Measurements from ENCODE around the gene ZNF699. TPM values are rescaled to one million over a fixed set of nuclear protein-coding genes. Genes with fewer than 3 reads are reported as not detected.
"Not testable (repeated sequence)": the region's sequence is repeated elsewhere in the genome, so short reads cannot be mapped to it uniquely, and the experiment has no call there.

The ZNF699 gene
- total RNA-seq, result 8.9 TPM

DNA sequence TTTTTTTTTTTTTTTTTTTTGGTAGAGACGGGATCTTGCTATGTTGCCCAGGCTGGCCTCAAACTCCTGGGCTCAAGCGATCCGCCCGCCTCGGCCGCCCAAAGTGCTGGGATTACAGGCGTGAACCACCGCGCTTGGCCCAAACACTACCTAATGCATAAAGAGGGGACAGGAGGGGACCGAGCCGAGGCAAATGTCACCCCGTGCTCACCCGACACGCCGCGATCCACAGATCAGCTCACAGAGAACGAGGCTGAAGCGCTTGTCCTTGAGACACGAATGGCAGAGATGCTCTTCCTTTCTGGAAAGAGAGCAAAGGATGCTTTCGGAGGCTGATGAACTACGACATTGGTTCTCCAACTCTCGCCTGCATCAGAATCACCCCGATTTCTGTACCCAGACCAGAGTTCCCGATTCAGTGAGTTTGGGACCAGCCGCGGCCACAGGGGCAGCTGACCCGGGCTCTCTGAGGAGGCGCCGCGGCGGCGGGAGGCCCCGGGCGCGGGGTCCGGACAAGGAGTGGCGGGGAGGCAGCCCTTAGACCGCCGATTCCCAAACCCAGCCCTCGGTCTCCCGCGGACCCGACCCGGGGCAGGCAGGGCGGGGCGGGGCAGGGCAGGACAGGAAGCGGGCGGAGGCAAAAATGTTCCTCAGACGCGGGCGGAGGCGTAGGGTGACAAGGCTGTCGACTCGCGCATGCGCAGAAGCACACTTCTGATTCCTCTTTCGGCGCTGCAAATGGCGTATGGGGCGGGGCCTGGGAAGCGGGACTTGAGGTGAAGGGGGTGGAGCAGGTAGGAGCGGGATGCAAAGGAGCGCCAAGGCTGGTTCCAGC lies at the start of gene ZNF699:
TSS of gene ZNF699 (minus strand) at position 700 of the 835 bp plus-strand sequence. CDS start 4,719 bp downstream, outside the sequence.
- peak; percentile 99 for DNase-seq (ENCODE audit: low spot score)

DNA sequence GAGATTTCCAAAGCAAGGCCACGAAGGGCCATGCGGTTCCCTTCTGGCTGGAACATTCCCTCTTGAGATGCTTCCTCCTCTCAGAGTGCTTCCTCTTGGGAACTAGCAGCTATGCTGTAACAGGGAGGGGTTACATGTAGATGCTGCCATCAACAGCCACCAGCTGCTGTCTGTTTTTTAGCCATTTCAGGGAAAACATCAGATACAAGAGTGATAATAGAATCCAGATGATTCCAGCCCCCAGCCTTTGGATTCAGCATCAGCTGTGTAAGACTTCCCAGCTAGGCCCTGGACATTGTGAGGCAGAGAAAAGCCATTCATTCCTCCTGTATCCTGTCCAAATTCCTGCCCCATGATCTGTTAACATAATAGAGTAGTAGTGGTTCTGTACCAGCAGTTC lies 45.0 kb upstream of the ZNF699 start:
- DNase-seq (ENCODE audit: low spot score), result no peak

DNA sequence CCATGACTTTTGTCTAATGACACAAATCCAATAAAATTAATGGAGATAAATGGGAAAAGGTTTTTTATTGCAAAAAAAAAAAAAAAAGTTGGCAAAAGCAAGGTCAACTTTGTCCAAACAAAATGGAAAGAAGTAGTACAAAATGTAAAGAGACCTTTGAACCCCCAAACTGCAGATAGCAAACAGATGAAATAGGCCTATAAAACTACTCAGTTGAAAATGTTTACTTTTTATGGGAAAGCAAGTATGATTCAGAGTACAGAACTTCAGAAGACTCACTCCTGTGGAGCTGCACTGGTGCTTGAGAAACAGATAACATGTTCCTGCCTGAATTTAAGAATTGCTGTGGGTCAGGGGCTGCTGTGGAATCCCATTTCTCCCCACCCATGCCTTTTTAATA lies 43.4 kb upstream of the ZNF699 start:
- DNase-seq (ENCODE audit: low spot score), result no peak

DNA sequence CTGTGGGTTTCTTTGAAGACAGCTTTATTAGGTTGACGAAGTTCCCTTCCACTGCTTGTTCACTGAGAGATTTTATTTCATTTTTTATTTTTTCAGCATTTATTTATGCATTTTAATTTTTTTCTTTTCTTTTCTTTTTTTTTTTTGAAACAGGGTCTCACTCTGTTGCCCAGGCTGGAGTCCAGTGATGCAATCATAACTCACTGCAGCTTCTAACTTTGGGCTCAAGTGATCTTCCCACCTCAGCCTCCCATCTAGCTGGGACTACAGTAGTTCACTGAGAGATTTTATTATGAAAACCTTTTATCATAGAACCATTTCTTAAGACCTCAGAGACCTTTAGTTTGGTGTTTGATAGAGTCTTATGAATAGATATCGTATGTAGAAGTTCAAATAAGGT lies 42.9 kb upstream of the ZNF699 start:
- no peak for DNase-seq (ENCODE audit: low spot score)

DNA sequence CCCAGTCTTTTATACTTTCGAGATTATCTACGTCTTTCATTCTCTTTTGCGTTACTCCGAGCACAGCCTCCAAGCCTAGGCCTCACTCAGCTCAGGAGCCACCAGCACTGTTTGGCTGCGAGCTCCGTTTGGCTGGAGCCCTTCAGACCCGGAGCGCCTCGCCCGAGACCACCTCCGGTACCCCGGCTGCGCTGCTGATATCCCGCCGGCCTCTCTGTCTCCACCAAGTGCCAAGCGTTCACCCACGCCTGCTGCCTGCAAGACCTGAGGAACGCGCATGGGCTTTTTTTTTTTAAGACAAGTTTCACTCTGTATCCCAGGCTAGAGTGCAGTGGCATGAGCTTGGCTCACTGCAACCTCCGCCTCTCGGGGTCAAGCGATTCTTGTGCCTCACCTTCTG lies 39.0 kb upstream of the ZNF699 start:
- no peak for DNase-seq (ENCODE audit: low spot score)

DNA sequence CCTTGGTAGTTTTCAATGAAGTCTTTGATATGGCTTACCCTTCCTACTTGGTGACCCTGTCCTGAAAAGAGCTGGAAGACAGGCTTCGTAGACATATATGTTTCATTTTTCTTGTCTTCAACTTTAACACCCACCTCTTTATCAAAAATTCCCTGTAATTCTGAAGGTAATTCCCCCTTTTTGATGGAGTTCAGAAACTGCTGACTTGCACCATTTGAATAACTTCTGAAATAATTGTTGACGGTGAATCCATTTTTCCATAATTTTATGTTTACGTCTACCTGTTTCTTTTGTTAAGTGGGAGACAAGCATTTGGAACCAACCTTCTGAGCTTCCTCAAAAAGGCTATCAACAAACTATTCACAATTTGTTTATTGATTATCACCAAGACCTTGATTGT lies 38.6 kb upstream of the ZNF699 start:
- no peak for DNase-seq (ENCODE audit: low spot score)

DNA sequence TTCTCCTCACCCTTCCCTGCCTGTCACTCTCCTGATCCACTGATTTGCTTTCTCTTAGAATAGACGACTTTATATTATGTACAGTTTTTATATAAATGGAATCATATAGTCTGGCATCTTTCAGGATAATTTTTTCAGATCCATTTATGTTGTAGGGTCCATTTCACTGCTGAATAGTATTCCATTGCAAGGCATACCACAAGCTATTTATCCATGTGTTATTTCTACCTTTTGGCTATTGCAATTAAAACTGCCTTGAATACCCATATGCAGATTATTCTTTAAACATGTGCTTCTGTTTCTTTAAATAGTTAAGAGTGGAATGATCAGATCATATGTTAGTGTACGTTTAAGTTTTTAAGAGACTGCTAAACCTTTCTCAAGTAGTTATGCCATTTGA lies 35.4 kb upstream of the ZNF699 start:
- no peak for DNase-seq (ENCODE audit: low spot score)

DNA sequence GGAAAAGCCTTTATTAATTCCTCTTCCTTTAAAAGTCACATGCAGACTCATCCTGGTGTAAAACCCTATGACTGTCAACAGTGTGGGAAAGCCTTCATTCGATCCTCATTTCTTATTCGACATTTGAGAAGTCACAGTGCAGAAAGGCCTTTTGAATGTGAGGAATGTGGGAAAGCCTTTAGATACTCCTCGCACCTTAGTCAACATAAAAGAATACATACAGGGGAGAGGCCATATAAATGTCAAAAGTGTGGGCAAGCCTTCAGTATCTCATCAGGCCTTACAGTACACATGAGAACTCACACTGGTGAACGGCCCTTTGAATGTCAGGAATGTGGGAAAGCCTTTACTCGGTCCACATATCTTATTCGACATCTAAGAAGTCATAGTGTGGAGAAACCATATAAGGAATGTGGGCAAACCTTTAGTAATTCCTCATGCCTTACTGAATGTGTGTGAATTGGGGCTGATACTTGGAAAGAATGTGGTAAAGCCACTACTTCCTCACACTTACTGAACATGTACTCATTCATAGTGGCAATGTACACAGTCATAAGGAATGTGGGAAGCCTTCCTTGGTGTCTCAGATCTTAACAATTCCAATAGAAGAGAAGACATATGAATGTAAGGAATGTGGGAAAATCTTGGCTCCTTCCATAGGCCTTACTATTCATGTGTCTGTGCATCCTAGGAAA lies 33.1 kb upstream of the ZNF699 start:
- no peak for DNase-seq (ENCODE audit: low spot score)

DNA sequence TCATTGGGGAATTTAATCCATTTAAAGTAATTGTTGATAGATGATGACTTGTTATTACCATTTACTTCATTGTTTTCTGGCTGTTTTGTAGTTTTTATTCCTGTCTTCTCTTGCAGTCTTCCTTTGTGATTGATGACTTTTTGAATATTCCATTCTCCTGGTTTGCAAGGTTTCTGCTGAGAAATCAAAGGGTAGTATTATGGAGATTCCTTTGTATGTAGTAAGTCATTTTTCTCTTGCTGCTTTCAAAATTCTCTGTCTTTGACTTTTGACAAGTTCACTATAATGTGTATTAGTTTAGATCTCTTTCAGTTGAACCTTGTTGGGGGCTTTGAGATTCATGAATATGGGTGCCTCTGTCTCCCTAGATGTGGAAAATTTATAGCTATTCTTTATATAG lies 20.4 kb upstream of the ZNF699 start:
- no peak for DNase-seq (ENCODE audit: low spot score)

DNA sequence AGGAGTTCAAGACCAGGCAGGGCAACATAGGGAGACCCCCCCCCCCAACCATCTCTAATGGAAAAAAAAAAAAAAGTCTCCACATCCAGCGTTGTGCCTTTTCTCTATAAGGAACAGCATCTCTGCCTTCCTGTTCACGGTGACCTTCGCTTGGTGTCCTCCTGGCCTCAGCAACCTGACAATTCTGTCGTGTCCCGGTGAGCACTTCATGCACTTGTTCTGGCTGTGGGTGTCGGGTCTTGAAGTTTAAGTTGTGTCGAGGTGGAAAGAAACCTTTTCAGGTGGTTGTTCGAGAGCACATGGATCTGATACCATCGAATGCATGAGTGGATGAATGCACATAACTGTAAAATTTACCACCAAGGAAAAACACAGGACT lies 14.9 kb upstream of the ZNF699 start:
- no peak for DNase-seq (ENCODE audit: low spot score)

DNA sequence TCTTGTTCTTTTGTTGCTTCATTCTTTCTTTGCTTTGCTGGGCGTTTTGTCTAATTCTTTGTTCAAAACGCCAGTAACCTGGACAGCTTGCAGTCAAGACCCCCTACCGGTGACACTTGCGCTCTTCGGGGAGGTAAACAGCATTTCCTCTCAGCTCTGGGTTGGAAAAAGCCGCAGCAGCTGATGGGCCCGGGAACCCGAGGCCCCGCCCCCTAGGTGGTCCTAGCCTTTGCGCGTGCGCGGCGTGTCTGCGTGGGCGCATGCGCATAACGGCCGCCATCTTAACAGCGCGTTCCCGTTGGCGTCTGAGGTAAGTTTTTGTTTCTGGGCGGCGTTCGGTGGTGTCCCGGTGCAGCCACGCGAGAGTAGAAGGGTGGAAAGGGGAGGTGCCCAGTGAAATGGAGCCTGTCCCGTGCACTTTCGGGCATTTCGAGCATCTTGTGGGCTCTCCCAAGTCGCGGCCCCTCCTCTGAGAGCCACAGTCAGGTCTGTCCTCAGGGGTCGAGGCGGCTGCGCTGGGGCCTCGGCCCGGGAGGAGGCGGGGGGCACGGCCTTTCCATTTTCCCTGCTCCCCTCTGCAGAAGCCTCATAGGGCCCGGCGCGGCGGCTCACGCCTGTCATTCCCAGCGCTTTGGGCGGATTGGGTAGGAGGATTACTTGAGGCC lies 14.4 kb upstream of the ZNF699 start, which contains the start of gene ZNF559:
TSS of gene ZNF559 (plus strand) at position 261 of the 665 bp plus-strand sequence. CDS start 14,371 bp downstream, outside the sequence.
- DNase-seq (ENCODE audit: low spot score), result peak; percentile 96

DNA sequence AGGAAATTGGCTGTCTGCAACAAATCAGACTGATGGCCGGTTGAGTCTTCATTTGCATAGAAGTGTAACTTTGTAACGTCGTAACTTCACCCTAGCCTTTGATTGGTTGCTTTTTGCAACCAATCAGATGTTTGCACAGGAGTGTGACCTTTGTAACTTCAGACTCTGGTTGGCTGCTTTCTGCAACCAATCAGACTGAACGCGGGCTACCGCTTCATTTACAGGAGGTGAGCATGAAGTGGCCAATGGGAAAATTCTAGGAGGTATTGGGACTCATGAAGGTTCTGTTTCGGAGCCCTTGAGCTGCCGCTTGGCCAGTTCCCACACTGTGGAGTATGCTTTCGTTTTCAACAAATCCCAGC lies 13.9 kb upstream of the ZNF699 start:
- peak; percentile 75 for DNase-seq (ENCODE audit: low spot score)

DNA sequence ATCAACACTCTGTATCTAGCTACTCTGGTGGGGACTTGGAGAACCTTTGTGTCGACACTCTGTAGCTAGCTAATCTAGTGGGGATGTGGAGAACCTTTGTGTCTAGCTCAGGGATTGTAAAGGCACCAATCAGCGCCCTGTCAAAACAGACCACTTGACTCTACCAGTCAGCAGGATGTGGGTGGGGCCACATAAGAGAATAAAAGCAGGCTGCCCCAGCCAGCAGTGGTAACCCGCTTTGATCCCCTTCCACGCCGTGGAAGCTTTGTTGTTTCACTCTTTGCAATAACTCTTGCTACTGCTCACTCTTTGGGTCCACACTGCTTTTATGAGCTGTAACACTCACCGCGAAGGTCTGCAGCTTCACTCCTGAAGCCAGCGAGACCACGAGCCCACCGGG lies 12.6 kb upstream of the ZNF699 start:
- DNase-seq (ENCODE audit: low spot score), result not testable (repeated sequence)

DNA sequence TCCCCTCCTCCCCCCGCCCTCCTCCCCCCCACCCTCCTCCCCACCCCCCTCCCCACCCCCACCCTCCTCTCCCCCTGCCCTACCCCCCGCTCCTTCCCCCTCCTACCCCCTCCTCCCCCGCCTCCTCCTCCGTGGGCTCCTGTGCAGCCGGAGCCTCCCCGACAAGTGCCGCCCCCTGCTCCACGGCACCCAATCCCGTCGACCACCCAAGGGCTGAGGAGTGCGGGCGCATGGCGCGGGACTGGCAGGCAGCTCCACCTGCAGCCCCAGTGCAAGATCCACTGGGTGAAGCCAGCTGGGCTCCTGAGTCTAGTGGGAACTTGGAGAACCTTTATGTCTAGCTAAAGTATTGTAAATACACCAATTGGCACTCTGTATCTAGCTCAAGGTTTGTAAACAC lies 12.1 kb upstream of the ZNF699 start:
- DNase-seq (ENCODE audit: low spot score), result not testable (repeated sequence)

DNA sequence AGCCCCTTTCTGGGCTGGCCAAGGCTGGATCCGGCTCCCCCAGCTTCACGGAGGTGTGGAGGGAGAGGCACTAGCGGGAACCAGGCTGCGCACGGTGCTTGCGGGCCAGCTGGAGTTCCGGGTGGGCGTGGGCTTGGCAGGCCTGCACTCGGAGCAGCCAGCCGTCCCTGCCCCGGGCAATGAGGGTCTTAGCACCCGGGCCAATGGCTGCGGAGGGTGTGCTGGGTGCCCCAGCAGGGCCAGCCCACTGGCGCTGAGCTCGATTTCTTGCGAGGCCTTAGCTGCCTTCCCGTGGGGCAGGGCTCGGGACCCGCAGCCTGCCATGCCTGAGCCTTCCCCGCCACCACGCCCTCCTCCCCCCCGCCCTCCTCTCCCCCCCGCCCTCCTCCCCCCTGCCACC lies 11.7 kb upstream of the ZNF699 start:
- no peak for DNase-seq (ENCODE audit: low spot score)

DNA sequence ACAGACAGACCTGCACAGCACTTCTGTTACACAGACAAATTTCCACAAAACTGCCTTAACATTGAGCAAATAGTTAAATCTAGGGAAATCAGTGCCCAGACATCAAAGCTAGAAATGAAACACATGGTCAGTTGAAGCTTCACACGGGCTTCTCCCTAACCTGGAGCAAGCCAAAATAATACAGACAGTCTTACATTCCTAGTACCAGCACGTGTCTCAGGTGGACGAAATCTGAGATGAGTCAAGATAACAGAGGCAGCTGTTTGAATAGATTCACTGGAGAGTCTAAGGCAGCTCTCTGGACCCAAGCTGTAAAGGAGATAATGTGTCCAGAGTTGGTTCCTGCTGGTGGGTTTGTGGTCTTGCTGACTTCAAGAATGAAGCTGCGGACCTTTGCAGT lies 4.1 kb upstream of the ZNF699 start:
- DNase-seq (ENCODE audit: low spot score), result no peak

DNA sequence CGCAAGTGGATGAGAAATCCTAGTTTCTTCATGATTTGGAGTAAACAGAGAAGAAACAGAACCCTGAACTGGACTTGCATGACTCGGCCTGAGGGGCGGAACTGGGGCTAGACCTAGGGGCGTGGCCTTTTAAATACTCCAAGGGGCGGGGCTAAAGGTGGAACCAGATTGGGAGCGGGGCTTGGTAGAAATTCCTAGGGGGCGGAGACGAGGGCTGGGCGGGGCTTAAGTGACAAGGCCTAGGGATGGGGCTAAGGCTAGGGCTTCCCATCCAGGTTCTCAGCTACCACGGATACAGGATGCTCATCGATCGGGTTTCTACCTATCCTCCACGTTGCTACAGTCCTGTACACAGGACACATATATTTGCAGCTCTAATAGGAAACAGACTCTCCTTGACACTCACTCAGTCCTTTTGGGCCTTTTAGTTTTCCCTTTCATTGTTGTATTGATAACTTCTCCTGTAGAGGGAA lies 372 bp upstream of the ZNF699 start:
- peak; percentile 95 for DNase-seq (ENCODE audit: low spot score)

DNA sequence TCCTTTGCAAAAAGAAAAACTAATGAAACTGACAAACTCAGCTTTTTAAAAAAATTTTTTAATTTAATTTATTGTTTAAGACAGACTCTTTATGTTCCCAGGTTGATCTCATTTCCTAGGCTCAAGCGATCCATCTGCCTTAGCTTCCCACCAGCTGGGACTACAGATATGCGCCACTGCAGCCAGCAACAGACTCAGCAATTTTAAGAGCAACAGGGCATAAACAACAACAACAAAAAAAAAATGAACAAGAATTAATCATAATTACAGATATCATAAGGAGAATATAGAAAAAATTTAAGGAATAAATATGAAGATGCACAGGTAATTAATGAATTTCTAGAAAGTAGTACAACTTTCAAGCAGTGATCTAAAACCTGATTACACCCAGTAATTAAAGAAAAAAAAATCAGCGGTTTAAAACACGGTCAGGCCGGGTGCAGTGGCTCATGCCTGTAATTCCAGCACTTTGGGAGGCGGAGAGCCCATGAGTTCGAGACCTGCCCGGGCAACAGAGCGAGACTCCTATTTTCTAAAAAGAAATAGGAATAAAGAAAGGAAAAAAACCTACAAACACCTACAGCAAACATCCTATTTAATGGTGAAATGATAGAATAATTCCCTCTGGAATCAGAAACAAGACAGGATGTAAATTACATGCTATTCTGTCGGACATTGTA lies 1.4 kb downstream of the ZNF699 start:
- no peak for DNase-seq (ENCODE audit: low spot score)

DNA sequence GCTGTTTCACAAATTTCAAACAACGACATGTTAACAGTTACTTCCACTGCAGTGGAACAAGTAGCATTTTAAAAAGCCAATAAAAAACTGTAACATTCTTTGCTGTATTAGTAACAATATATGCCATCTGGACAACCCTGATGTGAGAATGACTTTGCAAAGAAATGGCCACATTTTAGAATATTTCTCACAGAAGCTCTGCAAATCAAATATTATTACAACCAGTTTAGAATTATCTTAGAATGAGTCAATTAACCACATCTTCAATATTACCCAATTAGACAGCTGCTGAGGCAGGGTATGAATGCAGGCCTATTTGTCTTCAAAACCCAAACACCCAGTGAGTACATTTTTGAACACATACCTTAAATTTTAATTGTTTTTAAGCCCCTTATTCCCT lies 3.2 kb downstream of the ZNF699 start:
- no peak for DNase-seq (ENCODE audit: low spot score)

DNA sequence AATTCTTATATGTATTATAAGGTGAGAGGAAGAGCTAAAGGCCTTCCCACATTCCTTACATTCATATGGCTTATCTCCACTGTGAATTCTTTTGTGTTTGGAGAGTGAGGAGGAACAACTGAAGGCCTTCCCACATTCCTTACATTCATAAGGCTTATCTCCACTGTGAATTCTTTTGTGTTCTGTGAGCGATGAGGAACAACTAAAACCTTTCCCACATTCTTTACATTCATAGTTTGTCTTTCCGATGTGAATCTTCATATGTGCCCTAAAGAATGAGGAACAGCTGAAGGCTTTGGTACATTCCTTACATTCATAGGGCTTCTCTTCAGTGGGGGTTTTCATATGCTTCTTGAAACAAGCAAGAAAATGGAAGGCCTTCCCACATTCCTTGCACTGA lies 13.3 kb downstream of the ZNF699 start:
- no peak for DNase-seq (ENCODE audit: low spot score)

DNA sequence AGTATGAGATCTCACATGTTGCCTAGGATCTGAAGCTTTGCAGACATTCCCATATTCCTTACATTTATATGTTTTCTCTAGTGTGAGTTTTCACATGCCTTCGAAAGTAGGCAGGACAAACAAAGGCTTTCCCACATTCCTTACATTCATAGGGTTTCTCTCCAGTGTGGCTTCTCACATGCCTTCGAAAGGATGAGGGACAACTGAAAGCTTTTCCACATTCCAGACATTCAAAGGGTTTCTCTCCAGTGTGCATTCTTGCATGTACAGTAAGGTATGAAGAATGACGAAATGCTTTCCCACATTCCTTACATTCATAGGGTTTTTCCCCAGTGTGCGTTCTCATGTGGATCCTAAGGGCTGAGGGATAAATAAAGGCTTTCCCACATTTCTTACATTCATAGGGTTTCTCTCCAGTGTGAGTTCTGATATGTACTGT lies 14.2 kb downstream of the ZNF699 start:
- DNase-seq (ENCODE audit: low spot score), result no peak

Data from ureter (tissue), 1 donor.